ENCODE data around the gene SH3RF1. TPM values are rescaled to one million over a fixed set of nuclear protein-coding genes. Genes with fewer than 3 reads are reported as not detected.

SH3RF1 gene
- total RNA-seq, 1 experiment from 2014 or later: 15.3 TPM

- H3K27me3 ChIP-seq (ENCODE audit: insufficient read depth, low read length): no peaks in the 10 kb centered on the region
- DNase-seq: no peak
- no peaks in the 10 kb centered on the region for H3K4me1 ChIP-seq (ENCODE audit: insufficient read depth, low read length)
- H3K9me3 Mint-ChIP-seq: no peaks in the 10 kb centered on the region
- no peak overlapping the region for H2AFZ ChIP-seq (ENCODE audit: low read length)
- no peak overlapping the region for H4K5ac ChIP-seq (ENCODE audit: insufficient read length, low read depth, low read length)
- no peaks in the 10 kb centered on the region for H4K20me1 ChIP-seq (ENCODE audit: control insufficient read depth, insufficient read depth, insufficient read length)
- H3K79me2 ChIP-seq (ENCODE audit: insufficient read depth, low read length): no peaks in the 10 kb centered on the region
- no peak overlapping the region for H3K27ac Mint-ChIP-seq
- no peak overlapping the region for H3K4ac ChIP-seq (ENCODE audit: low read depth, low read length)
- H3K9me3 ChIP-seq (ENCODE audit: control insufficient read depth, low read depth, low read length): no peaks in the 10 kb centered on the region
- H4K91ac ChIP-seq (ENCODE audit: insufficient read length, low read depth, low read length): no peak overlapping the region
- H2AK5ac ChIP-seq (ENCODE audit: insufficient read length, low read length): no peak overlapping the region
- H3T11ph ChIP-seq (ENCODE audit: low read length): no peak overlapping the region
- H2BK120ac ChIP-seq (ENCODE audit: low read depth, low read length, poor library complexity, severe bottlenecking): no peak overlapping the region
- H3K4me2 ChIP-seq (ENCODE audit: insufficient read depth, insufficient read length, low read length): no peak overlapping the region
- H3K23me2 ChIP-seq (ENCODE audit: insufficient read length, low read depth, low read length, poor library complexity, severe bottlenecking): no peaks in the 10 kb centered on the region
- no peak overlapping the region for H3K14ac ChIP-seq (ENCODE audit: insufficient read depth, low read length)
- H2BK20ac ChIP-seq (ENCODE audit: low read depth, low read length, poor library complexity, severe bottlenecking): no peak overlapping the region
- no peak for TF ChIP-seq CTCF (conservative IDR thresholded peaks at IDR 0.05)
- no peak overlapping the region for H3K4me3 Mint-ChIP-seq
- no peaks in the 10 kb centered on the region for H3K27me3 Mint-ChIP-seq (ENCODE audit: low read depth)
- H2BK12ac ChIP-seq (ENCODE audit: insufficient read length, low read depth, low read length): no peak overlapping the region
- no peak overlapping the region for H3K18ac ChIP-seq (ENCODE audit: insufficient read length, low read depth, low read length)
- H3K36me3 Mint-ChIP-seq (ENCODE audit: insufficient read depth in 1 of 3, low read depth in 3 of 3): peaks cover 17 to 43% (median 31%) of the 10 kb centered on the region in 3 experiments; a peak in 6 of 7 replicates
- H3K23ac ChIP-seq (ENCODE audit: insufficient read length, low read depth, low read length): no peak overlapping the region
- no peak overlapping the region for H2BK5ac ChIP-seq (ENCODE audit: insufficient read length, low read length)
- no peak overlapping the region for H2BK15ac ChIP-seq (ENCODE audit: low read depth, low read length)
- no peak overlapping the region for H3K27ac ChIP-seq (ENCODE audit: insufficient read length, low read depth, low read length)
- no peaks in the 10 kb centered on the region for H3K79me1 ChIP-seq (ENCODE audit: insufficient read depth, low read depth, low read length, poor library complexity, severe bottlenecking)
- no peak overlapping the region for H4K8ac ChIP-seq (replicated peaks; ENCODE audit: insufficient read length, low read depth, low read length)
- no peak overlapping the region for H3K56ac ChIP-seq (ENCODE audit: insufficient read length, low read depth, low read length)
- no peak overlapping the region for H3K9ac ChIP-seq (ENCODE audit: extremely low read depth, insufficient read length, low read length)
- no CpG with 5 or more reads among the region's 9 CpGs for WGBS (ENCODE audit: extremely low coverage, insufficient read length, low lambda C conversion rate)
- H3K4me1 Mint-ChIP-seq: peaks cover 0 to 3% of the 10 kb centered on the region in 2 experiments; a peak in 2 of 4 replicates
These were observed 139.1 kb downstream of the SH3RF1 start for GRCh38 chr4:169131556-169132208.

All from H9 (cell line).